GM10847 (cell line): ENCODE data around the gene TGFB2.

Experiments used
- POLR2A ChIP-seq: IDR thresholded peaks from 2 replicates; pipeline ENCODE4 v1.6.1; 2011; ENCODE audit not compliant: insufficient read length; ENCODE audit errors: extremely low read depth

Gene TGFB2

DNA sequence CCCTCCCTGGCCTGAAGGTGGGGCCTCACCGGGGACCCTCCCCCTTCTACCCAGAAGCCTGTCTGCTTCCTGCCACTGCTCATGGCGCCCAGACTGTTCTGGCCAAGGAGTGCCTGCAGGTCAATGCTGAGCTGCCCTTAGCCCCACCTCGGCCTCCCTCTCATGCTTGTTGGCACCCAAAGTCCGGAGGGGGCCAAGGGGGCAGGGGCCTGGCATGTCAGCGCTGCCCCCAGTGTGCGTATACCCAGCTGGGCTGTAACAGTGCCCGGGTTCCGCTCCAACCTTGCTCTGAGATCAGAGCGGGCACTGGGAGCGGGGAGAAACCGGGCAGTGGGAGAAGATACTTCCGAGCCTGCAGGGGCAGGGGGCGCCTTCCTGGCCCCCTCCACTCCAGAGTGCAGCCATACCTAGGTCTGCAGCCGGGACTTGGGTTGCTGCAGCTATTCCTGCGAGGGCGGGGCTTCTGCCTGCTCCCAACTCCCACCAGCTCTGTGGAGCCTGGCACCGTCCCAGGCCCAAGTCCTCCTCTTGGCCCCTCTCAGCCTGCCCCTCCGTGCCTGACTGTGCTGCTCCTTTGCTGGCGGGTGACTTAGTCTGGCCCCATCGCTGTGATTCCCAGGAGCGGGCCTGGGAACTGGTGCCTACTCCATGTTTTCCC is 21.4 kb upstream of the TGFB2 start:
- TF ChIP-seq POLR2A: no peak

DNA sequence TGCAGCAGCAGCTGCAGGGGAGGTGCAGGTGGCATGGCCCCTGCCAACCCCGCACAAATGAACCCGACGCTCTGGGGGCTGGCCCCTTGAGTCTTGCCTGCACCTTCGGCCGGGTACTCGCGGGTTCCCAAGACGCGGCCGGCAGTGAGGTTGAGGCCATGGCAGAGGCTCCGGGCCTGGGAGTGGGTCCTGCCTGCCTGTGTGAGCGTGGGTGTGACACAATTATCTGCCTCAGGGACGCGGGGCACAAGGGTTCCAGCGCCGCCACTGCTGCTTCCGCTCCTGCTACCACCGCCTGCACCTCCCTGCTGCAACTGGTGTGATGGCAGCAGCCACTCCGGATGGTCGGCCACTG is 20.9 kb upstream of the TGFB2 start:
- no peak for TF ChIP-seq POLR2A

DNA sequence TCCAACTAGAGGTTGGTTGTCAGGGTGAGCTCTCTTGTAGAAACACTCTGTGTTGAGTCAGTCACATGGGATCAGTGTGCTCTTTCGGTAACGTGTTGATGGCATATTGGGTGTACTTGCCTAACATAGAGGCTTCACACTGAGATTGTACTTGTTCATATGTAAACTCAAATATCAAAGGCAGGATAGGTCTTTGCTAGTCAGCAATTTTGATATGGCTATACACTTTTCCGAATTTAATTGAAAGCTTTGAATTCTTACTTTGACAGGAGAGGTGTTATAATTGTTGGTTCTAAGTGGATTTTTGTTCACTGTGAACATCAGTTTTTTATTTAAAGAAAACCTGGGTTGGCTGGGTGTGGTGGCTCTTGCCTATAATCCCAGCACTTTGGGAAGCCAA is 16.4 kb upstream of the TGFB2 start:
- TF ChIP-seq POLR2A: no peak

DNA sequence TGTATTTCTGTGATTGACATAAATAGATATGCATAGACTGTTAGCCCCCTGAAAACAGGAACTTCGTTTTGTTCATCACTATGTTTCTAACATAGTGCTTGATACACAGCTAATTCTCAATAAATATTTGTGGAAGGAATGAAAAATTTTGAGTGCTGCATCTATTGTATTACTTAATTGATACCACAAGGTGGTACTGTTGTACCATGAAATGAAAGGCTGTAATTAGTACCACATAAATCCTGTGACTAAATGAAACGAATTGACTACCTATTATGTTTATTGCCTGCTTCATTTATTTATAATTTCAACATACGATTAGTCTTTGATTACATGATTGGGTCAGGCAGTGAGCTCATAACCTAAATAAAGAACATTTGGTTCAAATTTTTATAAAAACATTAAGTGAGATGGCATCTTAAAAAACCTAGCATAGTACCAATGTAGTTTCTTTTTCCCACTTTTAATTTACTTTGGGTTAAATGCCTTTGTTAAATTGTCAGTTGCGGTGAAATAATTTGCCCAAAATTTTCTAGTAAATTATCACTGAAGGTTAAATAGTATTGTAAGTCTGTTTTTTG is 15.0 kb upstream of the TGFB2 start:
- no peak for TF ChIP-seq POLR2A

DNA sequence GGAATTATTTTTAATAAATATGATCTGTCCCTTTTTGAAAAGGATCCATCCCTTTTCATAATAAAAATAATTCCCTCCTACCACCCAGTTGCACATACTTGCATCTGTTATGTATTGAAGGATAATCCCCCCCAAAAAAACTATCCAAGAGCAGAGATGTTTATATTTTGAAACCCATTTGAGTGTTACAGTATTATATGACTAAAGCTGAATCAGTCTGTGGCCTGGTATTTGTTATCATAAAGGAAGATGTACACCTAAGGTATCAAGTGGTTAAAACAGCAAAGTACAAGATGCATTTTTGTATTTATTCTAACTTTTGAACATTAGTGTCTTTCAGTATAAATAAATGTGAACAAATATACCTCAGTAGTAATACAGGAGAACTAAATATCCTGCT is 12.7 kb upstream of the TGFB2 start:
- no peak for TF ChIP-seq POLR2A

DNA sequence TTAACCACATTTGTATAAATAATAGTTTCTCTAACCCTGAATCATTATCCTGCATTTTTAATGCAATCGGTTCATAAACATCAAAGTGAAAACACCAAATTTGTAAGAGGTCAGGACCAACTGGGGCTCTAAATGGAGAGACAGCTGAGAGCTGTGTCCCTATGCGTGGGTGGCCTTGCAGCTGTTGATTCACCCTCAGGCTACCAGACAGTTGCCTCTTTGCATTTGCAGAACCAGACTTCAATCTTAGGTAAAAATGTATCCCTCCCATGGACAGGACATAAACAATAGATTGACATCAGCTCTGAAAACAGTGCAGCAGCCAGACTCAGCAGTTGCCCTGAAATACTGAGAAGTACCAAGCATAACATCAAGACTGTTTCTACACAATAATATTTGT is 8.8 kb upstream of the TGFB2 start:
- no peak for TF ChIP-seq POLR2A

DNA sequence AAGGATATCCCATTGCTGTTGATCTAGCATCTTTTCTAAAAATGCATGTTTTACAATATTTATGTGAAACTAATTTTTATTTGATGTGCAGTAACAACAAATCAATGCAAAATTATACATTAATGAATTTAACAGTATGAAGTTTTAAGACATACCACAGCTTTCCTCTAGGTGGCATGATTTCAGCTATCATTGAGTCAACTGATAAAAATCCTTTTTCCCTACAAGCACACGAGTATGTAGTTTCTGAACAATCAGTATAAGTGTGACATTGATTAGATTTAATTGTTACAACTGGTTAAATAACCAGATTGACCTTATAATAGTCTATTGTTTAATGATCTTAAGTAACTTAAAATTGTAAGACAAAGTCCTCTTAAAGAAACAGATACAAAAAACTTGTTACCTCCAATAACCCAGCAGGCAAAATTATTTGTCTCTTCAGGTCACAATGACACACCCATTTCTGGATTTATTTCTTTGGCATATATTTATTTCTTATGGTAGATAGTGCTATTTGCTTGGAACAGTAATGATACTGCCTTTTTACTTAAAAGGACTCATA is 5.8 kb upstream of the TGFB2 start:
- TF ChIP-seq POLR2A: no peak

DNA sequence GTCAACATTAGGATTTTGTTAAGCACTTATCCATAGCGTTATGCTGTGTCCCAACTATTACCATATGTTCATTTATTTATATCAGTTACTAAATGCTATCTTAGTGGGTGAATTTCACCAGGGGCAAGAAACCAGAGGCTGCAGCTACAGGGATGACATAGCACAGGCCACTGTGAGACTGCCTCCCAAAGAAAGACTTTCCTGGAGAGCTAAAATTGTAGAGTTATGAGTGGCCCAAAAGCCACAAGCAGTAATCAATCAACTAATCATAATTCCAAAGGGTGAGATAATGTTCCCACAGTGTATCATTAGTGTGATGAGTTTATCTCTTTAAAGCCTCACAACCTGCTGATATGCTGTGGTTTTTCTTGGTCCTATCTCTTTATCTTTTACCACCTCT is 3.8 kb upstream of the TGFB2 start:
- TF ChIP-seq POLR2A: no peak

DNA sequence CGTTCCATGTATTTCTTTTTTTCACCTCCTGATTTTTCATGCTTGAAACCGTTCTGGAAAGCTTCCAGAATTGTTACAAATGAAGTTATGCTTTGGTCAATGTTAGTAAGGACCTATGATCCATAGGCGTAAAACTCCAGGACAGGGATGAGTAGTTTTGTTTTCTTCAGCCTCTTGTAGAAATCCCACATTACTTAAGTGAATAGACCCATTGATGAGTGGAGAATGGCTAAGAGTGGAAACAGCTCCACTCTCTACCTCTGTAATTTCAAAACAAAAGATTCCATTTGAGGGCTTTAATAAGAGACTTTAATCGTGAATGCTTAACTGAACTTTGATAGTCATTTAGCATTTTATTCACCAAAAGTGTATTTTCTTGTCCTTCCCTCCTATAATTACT is 3.0 kb upstream of the TGFB2 start:
- no peak for TF ChIP-seq POLR2A

DNA sequence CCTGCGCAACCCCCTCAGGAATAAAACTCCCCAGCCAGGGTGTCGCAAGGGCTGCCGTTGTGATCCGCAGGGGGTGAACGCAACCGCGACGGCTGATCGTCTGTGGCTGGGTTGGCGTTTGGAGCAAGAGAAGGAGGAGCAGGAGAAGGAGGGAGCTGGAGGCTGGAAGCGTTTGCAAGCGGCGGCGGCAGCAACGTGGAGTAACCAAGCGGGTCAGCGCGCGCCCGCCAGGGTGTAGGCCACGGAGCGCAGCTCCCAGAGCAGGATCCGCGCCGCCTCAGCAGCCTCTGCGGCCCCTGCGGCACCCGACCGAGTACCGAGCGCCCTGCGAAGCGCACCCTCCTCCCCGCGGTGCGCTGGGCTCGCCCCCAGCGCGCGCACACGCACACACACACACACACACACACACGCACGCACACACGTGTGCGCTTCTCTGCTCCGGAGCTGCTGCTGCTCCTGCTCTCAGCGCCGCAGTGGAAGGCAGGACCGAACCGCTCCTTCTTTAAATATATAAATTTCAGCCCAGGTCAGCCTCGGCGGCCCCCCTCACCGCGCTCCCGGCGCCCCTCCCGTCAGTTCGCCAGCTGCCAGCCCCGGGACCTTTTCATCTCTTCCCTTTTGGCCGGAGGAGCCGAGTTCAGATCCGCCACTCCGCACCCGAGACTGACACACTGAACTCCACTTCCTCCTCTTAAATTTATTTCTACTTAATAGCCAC is 696 bp downstream of the TGFB2 start:
- no peak for TF ChIP-seq POLR2A

DNA sequence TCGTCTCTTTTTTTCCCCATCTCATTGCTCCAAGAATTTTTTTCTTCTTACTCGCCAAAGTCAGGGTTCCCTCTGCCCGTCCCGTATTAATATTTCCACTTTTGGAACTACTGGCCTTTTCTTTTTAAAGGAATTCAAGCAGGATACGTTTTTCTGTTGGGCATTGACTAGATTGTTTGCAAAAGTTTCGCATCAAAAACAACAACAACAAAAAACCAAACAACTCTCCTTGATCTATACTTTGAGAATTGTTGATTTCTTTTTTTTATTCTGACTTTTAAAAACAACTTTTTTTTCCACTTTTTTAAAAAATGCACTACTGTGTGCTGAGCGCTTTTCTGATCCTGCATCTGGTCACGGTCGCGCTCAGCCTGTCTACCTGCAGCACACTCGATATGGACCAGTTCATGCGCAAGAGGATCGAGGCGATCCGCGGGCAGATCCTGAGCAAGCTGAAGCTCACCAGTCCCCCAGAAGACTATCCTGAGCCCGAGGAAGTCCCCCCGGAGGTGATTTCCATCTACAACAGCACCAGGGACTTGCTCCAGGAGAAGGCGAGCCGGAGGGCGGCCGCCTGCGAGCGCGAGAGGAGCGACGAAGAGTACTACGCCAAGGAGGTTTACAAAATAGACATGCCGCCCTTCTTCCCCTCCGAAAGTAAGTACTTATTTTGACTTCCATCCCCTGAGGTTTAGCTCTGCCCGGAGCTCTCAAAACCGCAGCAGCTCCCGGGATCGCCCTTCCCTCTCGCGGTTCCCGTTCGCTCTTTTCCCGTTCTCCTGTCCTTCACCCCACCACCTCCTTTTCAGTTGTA is 1.5 kb downstream of the TGFB2 start:
- TF ChIP-seq POLR2A: no peak

DNA sequence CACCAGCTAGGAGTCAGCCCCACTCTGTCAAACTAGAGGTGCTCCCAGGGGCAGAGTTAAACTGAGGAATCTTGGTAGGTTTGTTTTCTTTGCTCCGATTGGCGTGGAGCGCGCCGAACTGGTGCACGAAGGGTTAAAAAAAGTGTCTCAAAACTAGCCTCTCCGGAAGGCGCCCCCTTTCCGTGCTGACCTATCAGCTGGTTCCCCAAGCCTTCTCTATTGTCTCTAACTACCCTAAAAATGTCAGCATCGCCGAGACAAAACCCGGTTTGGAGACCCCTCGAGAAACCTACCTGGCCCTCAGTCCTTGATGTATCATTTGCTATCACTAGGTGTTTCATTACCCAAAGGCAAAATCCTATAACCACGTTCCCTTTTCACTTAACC is 2.2 kb downstream of the TGFB2 start:
- no peak for TF ChIP-seq POLR2A

DNA sequence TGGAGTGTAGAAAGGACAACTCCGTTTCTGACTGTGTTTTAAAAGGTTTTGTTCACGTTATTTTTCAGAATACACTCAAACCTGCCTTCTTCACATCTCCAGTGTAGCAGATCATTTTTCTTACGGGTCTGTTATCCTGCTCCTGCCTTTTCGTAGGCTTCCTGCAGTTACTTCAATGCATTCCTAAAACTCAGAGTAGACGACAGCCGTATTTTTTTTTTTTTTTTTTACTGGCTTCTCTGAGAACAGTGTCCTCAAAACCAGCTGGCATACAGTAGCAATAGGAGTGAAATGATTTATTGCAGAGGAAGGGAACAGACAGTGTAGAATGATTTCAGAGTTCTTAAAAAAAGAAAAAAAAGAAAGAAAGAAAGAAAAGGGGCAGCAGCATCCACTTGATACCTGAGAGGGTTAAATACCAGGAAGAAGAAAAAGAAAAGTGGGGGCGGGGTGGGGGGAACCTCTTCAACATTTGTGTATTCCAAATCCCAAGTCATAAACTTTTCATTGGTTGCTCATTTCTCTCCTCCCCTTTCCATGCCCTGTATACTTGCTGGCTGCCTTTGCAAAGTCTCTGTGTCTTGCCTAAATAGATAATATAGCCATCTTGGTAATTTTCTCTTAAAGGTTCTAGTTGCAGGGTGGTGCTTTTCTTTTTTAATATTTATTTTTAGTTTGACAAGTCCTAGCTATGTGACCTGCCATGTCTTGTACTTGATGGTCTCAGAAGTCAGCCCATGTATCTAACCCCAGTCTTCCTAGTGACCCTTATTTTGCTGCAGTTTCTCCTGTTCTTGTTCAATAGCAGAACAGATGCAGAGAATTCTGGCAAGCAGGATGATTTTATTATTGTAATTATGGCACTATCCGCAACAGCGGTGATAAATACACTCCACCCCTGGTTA is 2.8 kb downstream of the TGFB2 start:
- no peak for TF ChIP-seq POLR2A

DNA sequence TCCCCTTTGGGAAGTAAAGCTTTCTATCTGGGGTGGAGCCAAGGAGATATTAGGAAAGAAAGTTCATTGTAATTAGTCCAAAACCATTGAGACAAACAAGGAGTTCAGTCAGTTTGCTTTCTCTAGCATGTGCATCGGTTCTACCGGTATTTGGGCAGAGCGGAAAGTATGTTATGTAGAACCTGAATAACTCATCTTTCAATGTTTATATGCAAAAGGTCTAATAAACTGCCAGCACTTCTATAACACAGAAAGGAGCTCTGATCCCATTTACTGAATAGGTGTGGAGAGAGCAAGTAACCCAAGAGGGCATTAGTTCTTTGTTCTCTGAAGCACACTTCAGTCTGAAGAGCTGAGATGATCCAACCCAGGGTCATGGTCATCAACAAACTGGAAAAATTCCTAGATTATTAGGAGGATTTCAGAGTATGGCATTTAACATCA is 3.5 kb downstream of the TGFB2 start:
- no peak for TF ChIP-seq POLR2A
